ENCODE data around the gene TOMM40L. TPM values are rescaled to one million over a fixed set of nuclear protein-coding genes. Genes with fewer than 3 reads are reported as not detected.
"Not testable (repeated sequence)": the region's sequence is repeated elsewhere in the genome, so short reads cannot be mapped to it uniquely, and the experiment has no call there.

The TOMM40L gene
- total RNA-seq, 2 donors from 2014 or later = 1.8 to 8.9 TPM

DNA sequence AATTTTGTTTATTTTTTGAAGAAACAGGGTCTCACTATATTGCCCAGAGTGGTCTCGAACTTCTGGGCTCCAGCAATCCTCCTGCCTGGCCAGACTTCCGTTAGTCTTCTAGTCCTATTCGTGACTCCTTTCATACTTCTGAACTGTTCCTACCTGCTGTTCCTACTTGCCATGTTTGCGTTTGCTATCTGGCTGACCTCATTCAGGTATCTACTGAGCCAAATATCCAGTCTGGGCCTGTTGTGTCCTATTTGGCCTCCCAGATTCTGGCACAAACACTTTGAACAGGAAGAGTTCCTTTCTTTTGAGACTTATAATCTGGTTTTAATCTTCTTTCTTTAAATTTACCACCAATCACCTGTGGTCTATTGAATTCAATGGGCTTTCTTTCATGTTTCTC lies 19.0 kb downstream of the TOMM40L start:
- no peak for TF ChIP-seq POLR2A (IDR thresholded peaks at IDR 0.05)
- TF ChIP-seq, protein P1, sequence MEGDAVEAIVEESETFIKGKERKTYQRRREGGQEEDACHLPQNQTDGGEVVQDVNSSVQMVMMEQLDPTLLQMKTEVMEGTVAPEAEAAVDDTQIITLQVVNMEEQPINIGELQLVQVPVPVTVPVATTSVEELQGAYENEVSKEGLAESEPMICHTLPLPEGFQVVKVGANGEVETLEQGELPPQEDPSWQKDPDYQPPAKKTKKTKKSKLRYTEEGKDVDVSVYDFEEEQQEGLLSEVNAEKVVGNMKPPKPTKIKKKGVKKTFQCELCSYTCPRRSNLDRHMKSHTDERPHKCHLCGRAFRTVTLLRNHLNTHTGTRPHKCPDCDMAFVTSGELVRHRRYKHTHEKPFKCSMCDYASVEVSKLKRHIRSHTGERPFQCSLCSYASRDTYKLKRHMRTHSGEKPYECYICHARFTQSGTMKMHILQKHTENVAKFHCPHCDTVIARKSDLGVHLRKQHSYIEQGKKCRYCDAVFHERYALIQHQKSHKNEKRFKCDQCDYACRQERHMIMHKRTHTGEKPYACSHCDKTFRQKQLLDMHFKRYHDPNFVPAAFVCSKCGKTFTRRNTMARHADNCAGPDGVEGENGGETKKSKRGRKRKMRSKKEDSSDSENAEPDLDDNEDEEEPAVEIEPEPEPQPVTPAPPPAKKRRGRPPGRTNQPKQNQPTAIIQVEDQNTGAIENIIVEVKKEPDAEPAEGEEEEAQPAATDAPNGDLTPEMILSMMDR (IDR thresholded peaks at IDR 0.05) = peak in 1 of 7 experiments; percentile 8
- peak; percentile 100 for ATAC-seq
- H3K4me3 ChIP-seq = no peak overlapping the region
- WGBS, 2 donors = 49 to 50% methylated on average over 4 of the region's 4 CpGs
- intact Hi-C loops (cut with DNase I) = no loop called here
- no peaks in the 10 kb centered on the region for H3K9me3 ChIP-seq
- peak overlapping the region; percentile 47 to 78 (median 65) for H3K27ac ChIP-seq
- H3K27me3 ChIP-seq = no peaks in the 10 kb centered on the region
- peaks cover 11% of the 10 kb centered on the region for H3K4me1 ChIP-seq
- DNase-seq = peak; percentile 61 to 87 (median 73)
- H3K36me3 ChIP-seq (replicated peaks in 1 of 2; ENCODE audit: insufficient read depth in 1 of 2, low read depth in 2 of 2) = no peaks in the 10 kb centered on the region

- H3K9me3 ChIP-seq; H3K27me3 ChIP-seq; H3K36me3 ChIP-seq (replicated peaks in 1 of 2; ENCODE audit: insufficient read depth in 1 of 2, low read depth in 2 of 2); H3K4me3 ChIP-seq; ATAC-seq; H3K27ac ChIP-seq; intact Hi-C loops (cut with DNase I); DNase-seq; H3K4me1 ChIP-seq: not testable (repeated sequence)
- 87 to 93% methylated on average over 5 of the region's 5 CpGs for WGBS, 2 donors
These were observed 24.2 kb downstream of the TOMM40L start for GRCh38 chr1:161250100-161250499.

DNA sequence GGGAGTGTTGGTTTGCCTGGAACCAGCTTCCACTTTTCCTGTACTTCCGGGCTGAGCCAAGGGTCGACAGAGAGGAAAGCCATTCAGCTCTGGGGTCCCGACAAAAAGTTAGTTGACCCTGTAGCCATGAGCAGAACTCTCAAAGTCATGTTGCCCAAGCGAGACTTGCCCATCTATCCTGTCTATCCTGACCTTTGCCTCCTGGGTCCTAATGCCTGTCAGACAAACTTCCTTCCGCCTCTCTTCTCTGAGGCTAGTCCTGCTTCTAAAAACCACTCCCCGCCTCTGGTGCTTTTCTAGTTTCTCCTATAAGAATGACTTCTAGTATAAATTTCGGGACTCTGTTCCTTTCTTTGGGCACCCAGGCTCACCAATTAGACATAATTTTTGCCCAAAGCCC lies 25.0 kb downstream of the TOMM40L start:
- ATAC-seq (no peak), DNase-seq (no peak)
- no peaks in the 10 kb centered on the region for H3K4me1 ChIP-seq
- H3K36me3 ChIP-seq (replicated peaks in 1 of 2; ENCODE audit: insufficient read depth in 1 of 2, low read depth in 2 of 2) = no peaks in the 10 kb centered on the region
- no peak overlapping the region for H3K27ac ChIP-seq
- no peaks in the 10 kb centered on the region for H3K9me3 ChIP-seq
- no peaks in the 10 kb centered on the region for H3K27me3 ChIP-seq
- WGBS, 2 donors = 80 to 83% methylated on average over 7 of the region's 7 CpGs
- H3K4me3 ChIP-seq = no peak overlapping the region
- intact Hi-C loops (cut with DNase I) = no loop called here
- TF ChIP-seq, protein P1 (IDR thresholded peaks at IDR 0.05) = no peak
- TF ChIP-seq POLR2A (IDR thresholded peaks at IDR 0.05) = no peak

DNA sequence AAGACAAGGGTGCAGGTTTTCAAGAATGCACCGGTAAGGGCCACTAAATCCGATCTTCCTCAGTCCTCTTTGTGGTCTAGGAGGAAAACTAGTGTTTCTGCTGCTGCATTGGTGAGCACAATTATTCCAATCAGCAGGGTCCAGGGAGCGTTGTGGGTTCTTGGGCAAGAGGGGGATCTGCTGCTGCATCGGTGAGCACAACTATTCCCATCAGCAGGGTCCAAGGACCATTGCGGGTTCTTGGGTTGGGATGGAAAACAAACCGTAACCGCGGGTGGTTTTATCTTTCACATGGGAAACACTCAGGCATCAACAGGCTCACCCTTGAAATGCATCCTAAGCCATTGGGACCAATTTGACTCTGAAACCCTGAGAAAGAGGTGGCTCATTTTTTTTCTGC lies 25.7 kb downstream of the TOMM40L start:
- ATAC-seq (no peak), DNase-seq (no peak)
- 88 to 92% methylated on average over 8 of the region's 8 CpGs for WGBS, 2 donors
- H3K9me3 ChIP-seq = peaks cover 0 to 2% (median 0%) of the 10 kb centered on the region in 3 donors
- TF ChIP-seq, protein P1 (IDR thresholded peaks at IDR 0.05) = no peak
- no peak for TF ChIP-seq POLR2A (IDR thresholded peaks at IDR 0.05)
- H3K27ac ChIP-seq = no peak overlapping the region
- H3K27me3 ChIP-seq = no peaks in the 10 kb centered on the region
- intact Hi-C loops (cut with DNase I) = no loop called here
- no peak overlapping the region for H3K4me3 ChIP-seq
- no peaks in the 10 kb centered on the region for H3K4me1 ChIP-seq
- no peaks in the 10 kb centered on the region for H3K36me3 ChIP-seq (replicated peaks in 1 of 2; ENCODE audit: insufficient read depth in 1 of 2, low read depth in 2 of 2)

DNA sequence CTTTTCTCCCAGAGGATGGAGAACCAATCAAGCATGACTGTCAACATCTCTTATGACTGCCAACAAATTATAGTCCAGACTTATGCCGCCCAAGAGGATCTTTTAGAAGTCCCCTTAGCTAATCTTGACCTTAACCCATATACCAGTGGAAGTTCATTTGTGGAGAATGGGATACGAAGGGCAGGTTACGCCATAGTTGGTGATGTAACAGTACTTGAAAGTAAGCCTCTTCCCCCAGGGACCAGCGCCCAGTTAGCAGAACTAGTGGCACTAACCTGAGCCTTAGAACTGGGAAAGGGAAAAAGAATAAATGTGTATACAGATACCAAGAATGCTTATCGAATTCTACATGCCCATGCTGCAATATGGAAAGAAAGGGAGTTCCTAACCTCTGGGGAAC lies 29.4 kb downstream of the TOMM40L start:
- 72 to 84% methylated on average over 5 of the region's 5 CpGs for WGBS, 2 donors
- Histone ChIP-seq H3K4me1 (peaks cover 12% of the 10 kb centered on the region), H3K9me3 (peaks cover 0 to 14% (median 0%) of the 10 kb centered on the region in 3 donors)
- H3K36me3 ChIP-seq (replicated peaks in 1 of 2; ENCODE audit: insufficient read depth in 1 of 2, low read depth in 2 of 2); H3K27me3 ChIP-seq; ATAC-seq; H3K27ac ChIP-seq; DNase-seq; intact Hi-C loops (cut with DNase I); H3K4me3 ChIP-seq: not testable (repeated sequence)

DNA sequence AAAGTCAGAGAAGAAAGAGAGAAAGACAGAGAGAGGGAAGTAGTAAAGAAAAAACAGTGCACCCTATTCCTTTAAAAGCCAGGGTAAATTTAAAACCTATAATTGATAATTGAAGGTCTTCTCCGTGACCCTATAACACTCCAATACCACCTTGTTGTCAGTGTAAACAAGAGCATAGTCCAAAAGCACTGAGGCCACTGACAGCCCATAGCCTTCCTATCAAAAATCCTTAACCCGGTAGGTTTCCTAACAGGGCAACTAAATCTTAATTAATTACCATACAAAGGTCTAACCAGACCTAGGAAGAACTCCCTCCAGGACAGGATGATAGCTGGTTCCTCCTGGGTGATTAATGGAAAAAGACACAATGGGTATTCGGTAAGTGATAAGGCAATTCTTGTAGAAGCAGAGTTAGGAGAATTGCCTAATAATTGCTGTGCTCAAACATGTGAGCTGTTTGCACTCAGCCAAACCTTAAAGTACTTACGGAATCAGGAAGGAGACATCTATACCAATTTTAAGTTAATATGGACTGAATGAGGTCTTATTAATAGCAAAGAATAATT lies 30.2 kb downstream of the TOMM40L start:
- DNase-seq; H3K4me3 ChIP-seq; ATAC-seq; H3K27me3 ChIP-seq; H3K36me3 ChIP-seq (replicated peaks in 1 of 2; ENCODE audit: insufficient read depth in 1 of 2, low read depth in 2 of 2); intact Hi-C loops (cut with DNase I); H3K27ac ChIP-seq: not testable (repeated sequence)
- WGBS, 2 donors = 77 to 82% methylated on average over 4 of the region's 4 CpGs
- Histone ChIP-seq H3K9me3 (peaks cover 0 to 14% (median 0%) of the 10 kb centered on the region in 3 donors), H3K4me1 (peaks cover 12% of the 10 kb centered on the region)

GRCh38 chr1:161257109-161257508 lies 31.2 kb downstream of the TOMM40L start:
- DNase-seq, H3K27ac ChIP-seq: not testable (repeated sequence)

More at GRCh38 chr1:161257109-161257508, 31.2 kb downstream of the TOMM40L start:
- H3K36me3 ChIP-seq (replicated peaks in 1 of 2; ENCODE audit: insufficient read depth in 1 of 2, low read depth in 2 of 2); H3K4me3 ChIP-seq; ATAC-seq; H3K27me3 ChIP-seq; intact Hi-C loops (cut with DNase I): not testable (repeated sequence)
- Histone ChIP-seq H3K4me1 (peaks cover 12% of the 10 kb centered on the region), H3K9me3 (peaks cover 0 to 14% (median 0%) of the 10 kb centered on the region in 3 donors)
- 87 to 89% methylated on average over 5 of the region's 5 CpGs for WGBS, 2 donors
